GM06990 (cell line): ENCODE results near the gene CNFN.
"Not testable (repeated sequence)": the region's sequence is repeated elsewhere in the genome, so short reads cannot be mapped to it uniquely, and the experiment has no call there.

Source experiments
- DNase-seq: peaks from one replicate; pipeline ENCODE4 v3.0.0-alpha.2; 2011; ENCODE audit not compliant: insufficient read length; ENCODE audit errors: extremely low read depth
- H3K27me3 ChIP-seq: replicated peaks from 2 replicates; pipeline ENCODE4 v1.6.0; 2011; ENCODE audit warnings: low read length; ENCODE audit not compliant: control insufficient read depth, insufficient read depth
- H3K36me3 ChIP-seq: 2 replicates; pipeline ENCODE4 v1.5.1; 2011; ENCODE audit warnings: low read length; ENCODE audit not compliant: control insufficient read depth, insufficient read depth
- H3K4me3 ChIP-seq: replicated peaks from 2 replicates; pipeline ENCODE4 v1.5.1; 2011; ENCODE audit warnings: low read depth, mild to moderate bottlenecking, control low read depth, low read length
- CTCF ChIP-seq: IDR thresholded peaks from 2 replicates; pipeline ENCODE4 v1.5.1; 2011; ENCODE audit warnings: low read length, control low read depth, mild to moderate bottlenecking, inconsistent platforms; ENCODE audit not compliant: insufficient read depth, poor library complexity, severe bottlenecking

Gene CNFN

GRCh38 chr19:42344336-42344893 is 45.7 kb downstream of the CNFN start:
- no peak for TF ChIP-seq CTCF
- no peak for DNase-seq
- Histone ChIP-seq H3K36me3 (peaks cover 3% of the 10 kb centered on the region), H3K27me3 (no peaks in the 10 kb centered on the region), H3K4me3 (no peak overlapping the region)

- TF ChIP-seq CTCF, result peak; percentile 26
- no peak overlapping the region for H3K4me3 ChIP-seq
- no peaks in the 10 kb centered on the region for H3K27me3 ChIP-seq
- H3K36me3 ChIP-seq, result peaks cover 3% of the 10 kb centered on the region
- no peak for DNase-seq
Measured at GRCh38 chr19:42343344-42344110, 46.6 kb downstream of the CNFN start.

- H3K4me3 ChIP-seq, DNase-seq, H3K36me3 ChIP-seq, H3K27me3 ChIP-seq: not testable (repeated sequence)
Measured at GRCh38 chr19:42339922-42340321, 50.2 kb downstream of the CNFN start.

GRCh38 chr19:42339126-42339860 is 50.8 kb downstream of the CNFN start:
- not testable (repeated sequence) for DNase-seq, H3K4me3 ChIP-seq, H3K36me3 ChIP-seq, H3K27me3 ChIP-seq
